GM18507 (cell line): ENCODE data around the gene ZNF75A.

Source experiments
- DNase-seq: peaks from one replicate; pipeline ENCODE4 v3.0.0; 2011; ENCODE audit warnings: low read depth; ENCODE audit not compliant: insufficient read length; ENCODE audit errors: extremely low spot score
- FAIRE-seq: peaks from 2 replicates; lab custom pipeline; 2011; peaks lifted over from hg19 to GRCh38; lab: Jason Lieb, UNC

ZNF75A gene

GRCh38 chr16:3358871-3359270 is 53.6 kb downstream of the ZNF75A start:
- DNase-seq, result no peak
- no peak for FAIRE-seq

- DNase-seq (no peak), FAIRE-seq (no peak)
These were observed 57.6 kb downstream of the ZNF75A start for GRCh38 chr16:3362931-3363330.

GRCh38 chr16:3363793-3364192 is 58.5 kb downstream of the ZNF75A start:
- no peak for DNase-seq
- no peak for FAIRE-seq

- FAIRE-seq, result peak; percentile 76
- DNase-seq, result peak; percentile 42
These were observed 59.6 kb downstream of the ZNF75A start for GRCh38 chr16:3364774-3365427.
